Naive thymus-derived CD8-positive, alpha-beta T cell (primary cell): ENCODE data around the gene MAMSTR. TPM values are rescaled to one million over a fixed set of nuclear protein-coding genes. Genes with fewer than 3 reads are reported as not detected.
"Not testable (repeated sequence)": the region's sequence is repeated elsewhere in the genome, so short reads cannot be mapped to it uniquely, and the experiment has no call there.

Experiments used
- ATAC-seq, 2 donors: fragments of 150-1000 bp; cut with Tn5 transposase in 1 of 2; sonication (Bioruptor Pico), chemical (Tn5 transposase) in 1 of 2; 1 replicate in 1 of 2; 2 replicates in 1 of 2; pipeline ENCODE4 v1.10.0; 2021; ENCODE audit warnings: mild to moderate bottlenecking in 2 of 2, moderate library complexity in 2 of 2
- POLR2A ChIA-PET: fragments of 350-600 bp; sonication (Branson Sonifier 250); formaldehyde crosslinking; loops from one replicate; lab custom pipeline; 2021; ENCODE audit warnings: antibody characterized with exemption; lab: Charles Lee
- DNase-seq, 10 donors: peaks; one replicate each; pipeline versions ENCODE4 v3.0.0 to v3.0.0-alpha.2; 2020 to 2022
- H3K27ac Mint-ChIP-seq, 10 donors: one replicate each; pipeline ENCODE4 v1.8.0; 2020 to 2022; ENCODE audit warnings: mild to moderate bottlenecking in 10 of 10, mixed read lengths in 10 of 10, moderate library complexity in 4 of 10, inconsistent platforms in 1 of 10
- H3K27me3 Mint-ChIP-seq, 5 donors: one replicate each; pipeline ENCODE4 v1.8.0; 2021 to 2022; ENCODE audit warnings: mixed read lengths in 5 of 5
- H3K36me3 Mint-ChIP-seq, 3 donors: one replicate each; pipeline ENCODE4 v1.8.0; 2020 to 2022; ENCODE audit warnings: mixed read lengths in 3 of 3, mild to moderate bottlenecking in 2 of 3, inconsistent platforms in 1 of 3
- H3K4me1 Mint-ChIP-seq, 4 donors: one replicate each; pipeline ENCODE4 v1.8.0; 2021 to 2022; ENCODE audit warnings: mixed read lengths in 4 of 4
- H3K4me3 Mint-ChIP-seq, 10 donors: one replicate each; pipeline ENCODE4 v1.8.0; 2020 to 2022; ENCODE audit warnings: mild to moderate bottlenecking in 10 of 10, mixed read lengths in 10 of 10, moderate library complexity in 6 of 10, inconsistent platforms in 1 of 10
- H3K9me3 Mint-ChIP-seq, 9 donors: one replicate each; pipeline ENCODE4 v1.8.0; 2020 to 2022; ENCODE audit warnings: mixed read lengths in 9 of 9, mild to moderate bottlenecking in 3 of 9, inconsistent platforms in 1 of 9, moderate library complexity in 1 of 9
- polyA plus RNA-seq, 3 donors: library from polyadenylated mRNA; unstranded; fragments of 300-500 nt; fragmentation: Illumina TruSeq; gene quantifications; one replicate each; pipeline ENCODE4 v1.2.3, GENCODE V29; 2021
- total RNA-seq, 8 experiments: library from RNA in 2 of 8; stranded (reverse) in 2 of 8; gene quantifications; one replicate each; pipeline ENCODE4 v1.2.3 and lab custom pipeline; 2021 to 2026

Gene MAMSTR
- total and polyA plus RNA-seq, 5 experiments from 2014 or later, result 0.28 to 2.4 (median 0.77) TPM

DNA sequence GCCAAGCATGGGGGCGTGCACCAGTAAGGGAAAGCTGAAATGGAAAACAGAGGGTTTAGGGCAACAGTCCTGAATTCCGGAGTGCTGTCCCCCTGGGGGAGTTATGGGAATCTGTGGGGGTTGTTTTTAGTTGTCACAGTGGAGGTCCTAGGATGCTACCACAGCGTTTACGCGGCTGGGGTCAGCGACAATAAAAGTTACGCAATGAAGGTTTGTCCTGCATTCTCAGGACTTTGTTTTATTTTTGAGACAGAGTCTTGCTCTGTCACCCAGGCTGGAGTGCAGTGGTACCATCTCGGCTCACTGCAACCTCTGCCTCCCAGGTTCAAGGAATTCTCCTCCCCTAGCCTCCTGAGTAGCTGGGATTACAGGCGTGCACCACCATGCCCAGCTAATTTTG lies 25.9 kb downstream of the MAMSTR start:
- H3K9me3 Mint-ChIP-seq, H3K4me3 Mint-ChIP-seq, H3K36me3 Mint-ChIP-seq, DNase-seq, ATAC-seq, POLR2A ChIA-PET, H3K27ac Mint-ChIP-seq: not testable (repeated sequence)
- peaks cover 8 to 14% (median 12%) of the 10 kb centered on the region in 4 donors for H3K4me1 Mint-ChIP-seq
- H3K27me3 Mint-ChIP-seq, result peaks cover 4 to 18% (median 7%) of the 10 kb centered on the region in 5 donors

DNA sequence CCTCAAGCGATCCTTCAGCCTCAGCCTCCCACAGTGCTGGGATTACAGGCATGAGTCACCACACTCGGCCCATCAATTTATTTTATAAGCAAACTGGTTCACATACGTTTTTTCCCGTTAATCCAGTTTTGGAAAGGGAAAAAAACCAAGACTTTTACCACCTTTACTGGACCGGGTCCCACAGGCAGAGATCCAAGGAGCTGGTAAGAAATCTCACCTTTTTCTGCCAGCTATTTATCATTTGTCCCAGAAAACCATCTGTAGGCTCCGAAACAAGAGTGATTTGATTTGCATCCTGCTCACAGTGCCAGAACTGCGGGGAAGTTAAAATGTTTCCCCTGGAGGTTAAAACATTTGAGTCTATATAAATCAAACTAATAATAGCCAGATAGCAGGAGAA lies 30.1 kb downstream of the MAMSTR start:
- Mint-ChIP-seq H3K27me3 (no peaks in the 10 kb centered on the region), H3K4me1 (no peaks in the 10 kb centered on the region), H3K27ac (no peak overlapping the region), H3K4me3 (no peak overlapping the region), H3K9me3 (no peaks in the 10 kb centered on the region), H3K36me3 (peaks cover 0 to under 1% (median 0%) of the 10 kb centered on the region in 3 donors)
- POLR2A ChIA-PET, result no interaction called here
- ATAC-seq (no peak), DNase-seq (no peak)

DNA sequence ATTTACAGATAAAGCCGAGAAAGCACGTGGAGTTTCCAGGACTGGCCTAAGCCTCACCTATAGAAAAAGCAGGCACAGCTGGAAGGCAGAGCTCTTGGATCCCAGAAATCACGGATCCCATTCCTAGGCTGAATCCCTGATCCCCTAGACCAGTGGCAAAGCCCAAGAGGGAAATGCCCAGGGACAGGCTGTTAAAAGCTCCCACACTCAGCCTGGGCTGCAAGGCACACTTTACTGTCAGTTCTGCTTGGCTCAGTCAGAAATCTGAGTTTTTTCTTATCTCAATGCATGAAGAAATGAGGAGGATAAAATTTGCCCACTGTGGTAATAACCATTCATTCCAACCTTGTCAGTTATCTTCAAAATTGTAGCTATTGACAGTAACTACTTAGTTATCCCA lies 31.7 kb downstream of the MAMSTR start:
- POLR2A ChIA-PET, result no interaction called here
- no peak for DNase-seq
- H3K4me1 Mint-ChIP-seq, result peaks cover 0 to 2% (median 0%) of the 10 kb centered on the region in 4 donors
- H3K9me3 Mint-ChIP-seq, result no peaks in the 10 kb centered on the region
- H3K4me3 Mint-ChIP-seq, result no peak overlapping the region
- H3K36me3 Mint-ChIP-seq, result no peaks in the 10 kb centered on the region
- no peaks in the 10 kb centered on the region for H3K27me3 Mint-ChIP-seq
- no peak overlapping the region for H3K27ac Mint-ChIP-seq
- ATAC-seq, result no peak

DNA sequence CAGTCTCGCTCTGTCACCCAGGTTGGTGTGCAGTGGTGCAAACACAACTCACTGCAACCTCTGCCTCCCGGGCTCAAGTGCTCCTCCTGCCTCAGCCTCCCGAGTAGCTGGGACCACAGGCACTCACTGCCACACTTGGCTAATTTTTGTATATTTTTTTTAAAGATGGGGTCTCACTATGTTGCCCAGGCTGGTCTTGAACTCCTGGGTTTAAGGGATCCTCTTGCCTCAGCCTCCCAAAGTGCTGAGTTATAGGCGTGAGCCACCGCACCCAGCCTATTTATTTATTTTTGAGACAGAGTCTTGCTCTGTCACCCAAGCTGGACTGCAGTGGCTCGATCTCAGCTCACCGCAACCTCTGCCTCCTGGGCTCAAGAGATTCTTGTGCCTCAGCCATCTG lies 32.9 kb downstream of the MAMSTR start:
- ATAC-seq, POLR2A ChIA-PET, H3K27me3 Mint-ChIP-seq, H3K4me1 Mint-ChIP-seq, H3K9me3 Mint-ChIP-seq, H3K36me3 Mint-ChIP-seq, H3K4me3 Mint-ChIP-seq, DNase-seq, H3K27ac Mint-ChIP-seq: not testable (repeated sequence)

DNA sequence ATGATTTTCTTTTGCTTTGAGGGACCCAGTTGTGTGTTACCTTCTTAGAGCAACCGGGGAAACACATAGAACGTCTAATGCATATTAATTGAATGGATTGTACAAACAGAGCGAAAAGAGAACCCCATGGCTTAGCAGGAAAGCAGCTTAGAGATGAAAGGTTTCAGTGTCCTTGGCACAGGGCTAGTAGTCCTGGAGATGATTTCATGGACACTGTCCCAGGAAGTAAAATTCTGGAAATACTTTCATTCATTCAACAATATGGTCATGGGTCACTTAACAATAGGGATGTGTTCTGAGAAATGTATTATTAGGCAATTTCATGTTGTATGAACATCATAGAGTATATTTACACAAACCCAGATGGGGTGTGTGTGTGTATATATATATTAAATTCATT lies 33.4 kb downstream of the MAMSTR start:
- POLR2A ChIA-PET, result no interaction called here
- H3K36me3 Mint-ChIP-seq, result no peaks in the 10 kb centered on the region
- H3K4me1 Mint-ChIP-seq, result peaks cover 0 to 2% (median 0%) of the 10 kb centered on the region in 4 donors
- no peak overlapping the region for H3K4me3 Mint-ChIP-seq
- H3K27me3 Mint-ChIP-seq, result no peaks in the 10 kb centered on the region
- no peaks in the 10 kb centered on the region for H3K9me3 Mint-ChIP-seq
- H3K27ac Mint-ChIP-seq, result no peak overlapping the region
- DNase-seq (no peak), ATAC-seq (no peak)

DNA sequence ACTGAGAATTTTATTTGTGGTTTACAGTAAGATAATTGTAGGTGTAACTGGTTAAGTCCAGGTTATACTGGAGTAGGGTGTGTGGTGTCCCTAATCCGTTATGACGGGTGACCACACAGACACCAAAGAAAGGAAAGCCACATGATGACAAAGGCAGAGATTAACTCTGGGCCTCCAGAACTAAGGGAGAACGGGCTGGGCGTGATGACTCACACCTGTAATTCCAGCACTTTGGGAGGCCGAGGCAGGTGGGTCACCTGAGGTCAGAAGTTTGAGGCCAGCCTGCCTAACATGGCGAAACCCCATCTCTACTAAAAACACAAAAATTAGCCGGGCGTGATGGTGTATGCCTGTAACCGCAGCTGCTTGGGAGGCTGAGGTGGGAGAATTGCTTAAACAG lies 33.9 kb downstream of the MAMSTR start:
- POLR2A ChIA-PET, result no interaction called here
- H3K4me3 Mint-ChIP-seq, result no peak overlapping the region
- ATAC-seq (no peak), DNase-seq (no peak)
- no peaks in the 10 kb centered on the region for H3K9me3 Mint-ChIP-seq
- H3K27ac Mint-ChIP-seq, result no peak overlapping the region
- peaks cover 0 to 2% (median 0%) of the 10 kb centered on the region in 4 donors for H3K4me1 Mint-ChIP-seq
- no peaks in the 10 kb centered on the region for H3K36me3 Mint-ChIP-seq
- no peaks in the 10 kb centered on the region for H3K27me3 Mint-ChIP-seq

DNA sequence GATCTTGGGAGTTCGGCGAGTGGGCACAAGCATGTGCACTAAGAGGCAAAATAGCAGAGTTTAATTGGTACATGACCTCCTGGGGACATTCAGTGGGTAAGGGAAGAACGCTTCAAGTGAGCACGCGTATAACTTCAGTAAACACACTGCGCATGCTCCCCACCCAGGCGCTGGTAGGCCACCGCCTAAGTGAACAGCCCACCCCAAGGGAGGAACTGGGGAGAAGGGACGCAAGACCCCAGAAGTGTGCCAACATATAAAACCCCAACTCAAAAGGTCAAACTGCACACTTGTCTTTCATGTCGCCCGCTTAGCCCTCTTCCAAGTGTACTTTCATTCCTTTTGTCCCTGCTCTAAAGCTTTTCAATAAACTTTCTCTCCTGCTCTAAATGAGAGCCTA lies 36.2 kb downstream of the MAMSTR start:
- H3K27ac Mint-ChIP-seq, result peak overlapping the region in 3 of 10 donors; percentile 37 to 76 (median 59)
- H3K4me1 Mint-ChIP-seq, result peaks cover 0 to 2% (median 0%) of the 10 kb centered on the region in 4 donors
- peak in 6 of 10 donors; percentile 27 to 74 (median 43) for DNase-seq
- no peaks in the 10 kb centered on the region for H3K9me3 Mint-ChIP-seq
- peak; percentile 45 to 82 for ATAC-seq
- POLR2A ChIA-PET, result no interaction called here
- H3K4me3 Mint-ChIP-seq, result peak overlapping the region in 8 of 10 donors; percentile 8 to 64 (median 46)
- no peaks in the 10 kb centered on the region for H3K27me3 Mint-ChIP-seq
- H3K36me3 Mint-ChIP-seq, result no peaks in the 10 kb centered on the region

DNA sequence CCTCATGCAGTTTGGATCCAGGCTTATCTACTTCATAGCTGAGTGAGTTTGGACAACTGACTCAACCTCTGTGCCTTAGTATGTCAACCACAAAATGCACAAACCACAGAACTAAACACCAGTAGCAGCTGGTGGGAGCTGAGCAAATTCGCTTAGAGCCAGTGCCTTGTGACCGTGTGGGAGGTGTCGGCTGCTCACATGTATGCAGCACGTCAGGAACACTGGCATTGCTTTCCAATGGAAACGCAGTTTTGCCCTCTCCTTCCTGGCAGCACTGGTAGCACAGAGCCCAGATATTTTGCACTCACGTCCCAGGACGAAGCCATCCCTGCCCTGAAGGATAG lies 38.4 kb downstream of the MAMSTR start:
- Mint-ChIP-seq H3K9me3 (no peaks in the 10 kb centered on the region), H3K27ac (no peak overlapping the region), H3K36me3 (no peaks in the 10 kb centered on the region), H3K27me3 (no peaks in the 10 kb centered on the region), H3K4me1 (peaks cover 0 to 2% (median under 1%) of the 10 kb centered on the region in 4 donors), H3K4me3 (no peak overlapping the region)
- POLR2A ChIA-PET, result no interaction called here
- DNase-seq (no peak), ATAC-seq (no peak)

DNA sequence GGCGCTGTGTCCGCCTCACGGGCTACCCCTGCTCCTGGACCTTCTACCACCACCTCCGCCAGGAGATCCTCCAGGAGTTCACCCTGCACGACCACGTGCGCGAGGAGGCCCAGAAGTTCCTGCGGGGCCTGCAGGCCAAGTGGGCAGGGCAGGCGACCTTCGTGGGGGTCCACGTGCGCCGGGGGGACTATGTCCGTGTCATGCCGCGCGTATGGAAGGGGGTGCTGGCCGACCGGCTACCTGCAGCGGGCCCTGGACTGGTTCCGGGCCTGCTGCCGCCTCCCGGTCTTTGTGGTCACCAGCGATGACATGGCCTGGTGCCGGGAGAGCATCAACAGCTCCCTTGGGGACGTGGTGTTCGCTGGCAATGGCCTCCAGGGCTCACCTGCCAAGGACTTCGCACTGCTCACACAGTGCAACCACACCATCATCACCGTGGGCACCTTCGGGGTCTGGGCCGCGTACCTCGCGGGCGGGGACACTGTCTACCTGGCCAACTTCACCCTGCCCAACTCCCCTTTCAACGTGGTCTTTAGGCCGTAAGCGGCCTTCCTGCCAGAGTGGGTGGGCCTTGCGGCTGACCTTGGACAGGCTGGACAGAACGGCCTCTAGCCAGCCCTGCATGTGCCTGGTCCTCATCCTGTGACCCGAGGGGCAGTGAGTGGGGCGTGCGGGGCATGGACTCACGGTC lies 38.9 kb downstream of the MAMSTR start:
- H3K4me3 Mint-ChIP-seq, result no peak overlapping the region

DNA sequence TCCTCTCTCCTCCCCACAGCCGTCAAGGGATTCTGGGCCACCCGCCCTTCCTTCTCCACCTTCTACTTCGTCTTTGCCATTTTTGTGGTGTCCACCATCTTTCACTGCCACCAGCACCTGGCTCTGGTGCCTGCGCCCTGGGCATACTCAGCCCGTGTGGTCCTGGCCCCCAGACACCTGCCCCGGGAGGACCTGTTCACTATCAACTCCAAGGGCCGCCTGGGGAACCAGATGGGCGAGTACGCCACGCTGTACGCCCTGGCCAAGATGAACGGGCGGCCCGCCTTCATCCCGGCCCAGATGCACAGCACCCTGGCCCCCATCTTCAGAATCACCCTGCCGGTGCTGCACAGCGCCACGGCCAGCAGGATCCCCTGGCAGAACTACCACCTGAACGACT lies 39.5 kb downstream of the MAMSTR start:
- peaks cover 3 to 11% (median 6%) of the 10 kb centered on the region in 4 donors for H3K4me1 Mint-ChIP-seq
- H3K4me3 Mint-ChIP-seq, H3K36me3 Mint-ChIP-seq, ATAC-seq, H3K27ac Mint-ChIP-seq, H3K27me3 Mint-ChIP-seq, POLR2A ChIA-PET, H3K9me3 Mint-ChIP-seq, DNase-seq: not testable (repeated sequence)

More for the DNA sequence above, 38.9 kb downstream of the MAMSTR start:
- Mint-ChIP-seq H3K9me3 (no peaks in the 10 kb centered on the region), H3K4me1 (peaks cover 0 to 5% (median 1%) of the 10 kb centered on the region in 4 donors), H3K27ac (no peak overlapping the region), H3K36me3 (no peaks in the 10 kb centered on the region), H3K27me3 (no peaks in the 10 kb centered on the region)
- POLR2A ChIA-PET, result no interaction called here
- ATAC-seq (no peak), DNase-seq (no peak)

DNA sequence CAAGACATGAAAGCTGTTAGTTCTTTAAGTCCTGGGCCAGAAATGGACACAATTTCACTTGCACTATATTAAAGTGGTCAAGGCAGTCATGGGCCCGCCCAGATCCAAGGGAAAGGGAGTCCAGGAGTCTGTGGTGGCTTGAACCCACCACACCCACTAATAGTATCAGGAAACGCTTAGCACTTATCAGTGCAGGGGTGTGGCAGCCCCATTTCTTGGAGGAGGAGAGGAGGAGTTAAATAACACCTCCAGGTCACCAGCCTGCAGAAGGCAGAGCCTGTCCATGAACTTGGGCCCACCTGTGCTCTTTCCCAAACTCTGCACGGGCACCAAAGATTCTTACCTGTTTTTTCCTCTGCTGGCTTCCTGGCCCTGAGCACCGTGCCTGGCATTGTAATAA lies 41.3 kb downstream of the MAMSTR start:
- H3K9me3 Mint-ChIP-seq, result no peaks in the 10 kb centered on the region
- no peaks in the 10 kb centered on the region for H3K36me3 Mint-ChIP-seq
- no peak overlapping the region for H3K4me3 Mint-ChIP-seq
- H3K4me1 Mint-ChIP-seq, result peaks cover 3 to 11% (median 6%) of the 10 kb centered on the region in 4 donors
- POLR2A ChIA-PET, result no interaction called here
- H3K27ac Mint-ChIP-seq, result no peak overlapping the region
- ATAC-seq, result no peak
- H3K27me3 Mint-ChIP-seq, result no peaks in the 10 kb centered on the region
- DNase-seq, result no peak

DNA sequence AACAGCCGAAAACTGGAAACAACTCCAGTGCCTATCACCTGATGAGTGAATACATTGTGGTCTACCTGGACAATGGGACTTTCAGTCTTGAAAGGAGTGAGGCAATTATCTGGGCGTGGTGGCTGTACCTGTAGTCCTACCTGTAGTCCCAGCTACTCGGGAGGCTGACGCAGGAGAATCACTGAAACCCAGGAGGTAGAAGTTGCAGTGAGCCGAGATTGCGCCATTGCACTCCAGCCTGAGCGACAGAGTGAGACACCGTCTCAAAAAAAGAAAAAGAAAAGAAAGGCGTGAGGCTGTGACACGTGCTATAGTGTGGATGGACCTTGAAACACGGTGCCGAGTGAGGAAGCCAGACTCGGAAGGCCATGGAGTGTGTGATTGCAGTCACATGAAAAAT lies 42.6 kb downstream of the MAMSTR start:
- ATAC-seq, result no peak
- no peaks in the 10 kb centered on the region for H3K9me3 Mint-ChIP-seq
- no peaks in the 10 kb centered on the region for H3K27me3 Mint-ChIP-seq
- no peak for DNase-seq
- H3K27ac Mint-ChIP-seq, result no peak overlapping the region
- H3K4me3 Mint-ChIP-seq, result no peak overlapping the region
- POLR2A ChIA-PET, result no interaction called here
- H3K36me3 Mint-ChIP-seq, result no peaks in the 10 kb centered on the region
- peaks cover 3 to 11% (median 6%) of the 10 kb centered on the region in 4 donors for H3K4me1 Mint-ChIP-seq

DNA sequence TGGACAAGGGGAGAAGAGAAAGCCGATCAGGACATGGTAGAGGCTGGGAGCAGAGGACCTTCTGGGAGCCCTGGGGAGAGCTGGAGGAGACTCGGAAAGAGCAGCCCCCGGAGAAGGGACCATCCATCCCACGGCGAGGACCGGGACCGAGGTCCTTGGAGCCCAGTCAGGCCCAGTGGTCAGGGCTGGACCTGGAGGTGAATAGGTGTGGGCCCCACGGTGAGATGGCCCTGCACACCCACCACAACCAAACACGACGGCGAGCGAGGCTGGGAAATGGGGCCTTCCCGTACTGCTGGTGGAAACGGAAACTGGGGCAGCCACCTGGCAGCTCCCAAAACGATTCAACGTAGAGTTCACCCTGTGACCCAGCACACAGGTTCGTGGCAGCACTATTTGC lies 43.0 kb downstream of the MAMSTR start:
- H3K4me1 Mint-ChIP-seq, result peaks cover 3 to 11% (median 6%) of the 10 kb centered on the region in 4 donors
- H3K9me3 Mint-ChIP-seq, result no peaks in the 10 kb centered on the region
- ATAC-seq (no peak), DNase-seq (no peak)
- H3K27ac Mint-ChIP-seq, result no peak overlapping the region
- H3K27me3 Mint-ChIP-seq, result no peaks in the 10 kb centered on the region
- POLR2A ChIA-PET, result no interaction called here
- no peaks in the 10 kb centered on the region for H3K36me3 Mint-ChIP-seq
- H3K4me3 Mint-ChIP-seq, result no peak overlapping the region
